ENCODE data around the gene MOB3C.

MOB3C gene

DNA sequence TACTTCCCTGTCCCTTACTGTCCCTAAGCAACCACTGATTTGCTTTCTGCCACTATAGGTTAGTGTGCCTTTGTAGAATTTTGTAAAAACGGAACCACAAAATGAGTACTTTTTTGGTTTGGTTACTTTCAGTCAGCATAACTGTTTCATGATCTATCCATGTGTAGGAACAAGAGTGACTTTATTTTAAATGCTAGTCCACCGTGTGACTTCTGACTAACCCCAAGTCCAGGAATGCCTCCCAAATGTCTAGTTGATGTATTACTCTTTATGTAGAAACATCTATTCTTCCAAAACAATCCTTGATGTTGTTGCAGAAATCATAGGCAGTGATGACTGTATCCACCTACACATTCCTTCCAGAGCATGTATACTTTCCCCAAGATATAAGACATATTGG is 30.2 kb upstream of the MOB3C start:
- Histone ChIP-seq H2AFZ (ENCODE audit: low read length) (no peak overlapping the region), H2BK15ac (ENCODE audit: low read length) (no peak overlapping the region), H2AK5ac (ENCODE audit: low read depth, low read length) (no peak overlapping the region), H3K4me3 (ENCODE audit: low read length in 2 of 2) (no peak overlapping the region), H4K8ac (ENCODE audit: low read depth, low read length) (no peak overlapping the region), H3K4me1 (ENCODE audit: control insufficient read depth in 2 of 2, insufficient read depth in 1 of 2, low read depth in 1 of 2, low read length in 2 of 2) (no peaks in the 10 kb centered on the region), H2BK12ac (ENCODE audit: low read length) (no peak overlapping the region), H3K4ac (ENCODE audit: low read length) (no peak overlapping the region), H3K79me1 (ENCODE audit: low read depth, low read length) (no peaks in the 10 kb centered on the region), H3K9ac (ENCODE audit: low read depth, low read length, poor library complexity) (no peak overlapping the region), H3K4me2 (ENCODE audit: insufficient read depth, low read length, poor library complexity, severe bottlenecking) (no peak overlapping the region), H3K14ac (ENCODE audit: low read length) (no peak overlapping the region), H4K91ac (ENCODE audit: low read depth, low read length, poor library complexity) (no peak overlapping the region), H2BK5ac (ENCODE audit: low read length) (no peak overlapping the region), H3K18ac (ENCODE audit: low read length) (no peak overlapping the region), H3K27me3 (ENCODE audit: control insufficient read depth in 3 of 3, insufficient read depth in 3 of 3, low read depth in 1 of 3, low read length in 3 of 3) (no peaks in the 10 kb centered on the region), H3K9me3 (replicated peaks in 1 of 2; ENCODE audit: control insufficient read depth in 2 of 2, insufficient read depth in 1 of 2, low read depth in 1 of 2, low read length in 2 of 2) (peaks cover 7 to 15% of the 10 kb centered on the region in 2 donors), H3K36me3 (replicated peaks in 1 of 2; ENCODE audit: control insufficient read depth in 2 of 2, insufficient read depth in 2 of 2, low read length in 2 of 2) (peaks cover 12 to 73% of the 10 kb centered on the region in 2 donors), H3K23ac (ENCODE audit: low read depth, low read length, poor library complexity) (no peak overlapping the region), H2BK120ac (ENCODE audit: low read depth, low read length) (no peak overlapping the region), H3K27ac (replicated peaks; ENCODE audit: low read length) (no peak overlapping the region)
- no peak for DNase-seq (ENCODE audit: low spot score)
- WGBS, 2 donors (ENCODE audit: extremely low coverage in 2 of 2, insufficient read length in 2 of 2, insufficient replicate concordance in 1 of 2), result no CpG with 5 or more reads among the region's 2 CpGs

DNA sequence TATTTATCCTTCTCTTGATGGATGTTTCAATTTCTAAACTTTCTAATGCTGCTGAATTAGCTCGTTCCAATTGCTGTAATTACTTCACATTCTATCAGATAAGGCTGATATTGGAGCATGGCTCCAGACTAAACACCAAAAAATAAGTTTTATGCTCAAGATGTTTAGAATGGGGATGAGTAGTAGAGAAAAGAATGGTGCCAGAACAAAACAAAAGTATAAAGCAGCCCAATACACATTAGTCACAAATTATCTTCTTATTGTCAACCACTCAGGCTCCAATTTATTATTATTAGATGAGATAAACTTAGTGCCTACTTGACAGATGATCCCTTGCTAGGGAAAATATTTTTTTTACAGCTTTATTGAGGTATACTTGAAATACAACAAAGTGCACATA is 29.7 kb upstream of the MOB3C start:
- Histone ChIP-seq H4K91ac (ENCODE audit: low read depth, low read length, poor library complexity) (no peak overlapping the region), H3K36me3 (replicated peaks in 1 of 2; ENCODE audit: control insufficient read depth in 2 of 2, insufficient read depth in 2 of 2, low read length in 2 of 2) (peaks cover 12 to 72% of the 10 kb centered on the region in 2 donors), H3K27me3 (ENCODE audit: control insufficient read depth in 3 of 3, insufficient read depth in 3 of 3, low read depth in 1 of 3, low read length in 3 of 3) (no peaks in the 10 kb centered on the region), H2BK120ac (ENCODE audit: low read depth, low read length) (no peak overlapping the region), H2AK5ac (ENCODE audit: low read depth, low read length) (no peak overlapping the region), H3K4me2 (ENCODE audit: insufficient read depth, low read length, poor library complexity, severe bottlenecking) (no peak overlapping the region), H2BK5ac (ENCODE audit: low read length) (no peak overlapping the region), H3K4me1 (ENCODE audit: control insufficient read depth in 2 of 2, insufficient read depth in 1 of 2, low read depth in 1 of 2, low read length in 2 of 2) (no peaks in the 10 kb centered on the region), H2BK12ac (ENCODE audit: low read length) (no peak overlapping the region), H3K23ac (ENCODE audit: low read depth, low read length, poor library complexity) (no peak overlapping the region), H3K9me3 (replicated peaks in 1 of 2; ENCODE audit: control insufficient read depth in 2 of 2, insufficient read depth in 1 of 2, low read depth in 1 of 2, low read length in 2 of 2) (peaks cover 7 to 15% of the 10 kb centered on the region in 2 donors), H4K8ac (ENCODE audit: low read depth, low read length) (no peak overlapping the region), H2AFZ (ENCODE audit: low read length) (no peak overlapping the region), H3K4me3 (ENCODE audit: low read length in 2 of 2) (no peak overlapping the region), H3K18ac (ENCODE audit: low read length) (no peak overlapping the region), H3K14ac (ENCODE audit: low read length) (no peak overlapping the region), H3K9ac (ENCODE audit: low read depth, low read length, poor library complexity) (no peak overlapping the region), H3K27ac (replicated peaks; ENCODE audit: low read length) (no peak overlapping the region), H3K4ac (ENCODE audit: low read length) (no peak overlapping the region), H2BK15ac (ENCODE audit: low read length) (no peak overlapping the region), H3K79me1 (ENCODE audit: low read depth, low read length) (no peaks in the 10 kb centered on the region)
- WGBS, 2 donors (ENCODE audit: extremely low coverage in 2 of 2, insufficient read length in 2 of 2, insufficient replicate concordance in 1 of 2), result no CpG with 5 or more reads among the region's 1 CpG
- no peak for DNase-seq (ENCODE audit: low spot score)

DNA sequence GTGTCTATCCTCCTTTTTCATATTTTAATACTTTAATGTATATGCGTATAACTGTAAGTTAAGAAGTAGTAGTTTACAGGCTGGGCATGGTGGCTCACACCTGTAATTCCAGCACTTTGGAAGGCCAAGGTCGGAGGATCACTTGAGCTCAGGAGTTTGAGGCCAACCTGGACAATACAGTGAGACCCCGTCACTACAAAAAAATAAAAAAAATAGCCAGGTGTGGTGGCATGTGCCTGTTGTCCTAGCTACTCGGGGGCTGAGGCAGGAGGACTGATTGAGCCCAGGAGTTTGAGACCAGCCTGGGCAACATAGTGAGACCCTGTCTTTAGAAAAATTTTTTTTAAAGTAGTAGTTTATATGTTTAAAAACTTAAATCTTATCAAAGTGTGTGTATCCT is 29.2 kb upstream of the MOB3C start:
- no peak overlapping the region for H4K91ac ChIP-seq (ENCODE audit: low read depth, low read length, poor library complexity)
- H2BK5ac ChIP-seq (ENCODE audit: low read length), result no peak overlapping the region
- H3K4me1 ChIP-seq (ENCODE audit: control insufficient read depth in 2 of 2, insufficient read depth in 1 of 2, low read depth in 1 of 2, low read length in 2 of 2), result no peaks in the 10 kb centered on the region
- H2AFZ ChIP-seq (ENCODE audit: low read length), result no peak overlapping the region
- H3K18ac ChIP-seq (ENCODE audit: low read length), result no peak overlapping the region
- H4K8ac ChIP-seq (ENCODE audit: low read depth, low read length), result no peak overlapping the region
- peaks cover 7 to 15% of the 10 kb centered on the region in 2 donors for H3K9me3 ChIP-seq (replicated peaks in 1 of 2; ENCODE audit: control insufficient read depth in 2 of 2, insufficient read depth in 1 of 2, low read depth in 1 of 2, low read length in 2 of 2)
- H3K14ac ChIP-seq (ENCODE audit: low read length), result no peak overlapping the region
- no peak overlapping the region for H3K4me3 ChIP-seq (ENCODE audit: low read length in 2 of 2)
- no peak overlapping the region for H3K27ac ChIP-seq (replicated peaks; ENCODE audit: low read length)
- no peak overlapping the region for H2BK12ac ChIP-seq (ENCODE audit: low read length)
- DNase-seq (ENCODE audit: low spot score), result no peak
- H3K36me3 ChIP-seq (replicated peaks in 1 of 2; ENCODE audit: control insufficient read depth in 2 of 2, insufficient read depth in 2 of 2, low read length in 2 of 2), result peaks cover 12 to 72% of the 10 kb centered on the region in 2 donors
- H2BK120ac ChIP-seq (ENCODE audit: low read depth, low read length), result no peak overlapping the region
- no peaks in the 10 kb centered on the region for H3K79me1 ChIP-seq (ENCODE audit: low read depth, low read length)
- no peak overlapping the region for H3K4ac ChIP-seq (ENCODE audit: low read length)
- no peak overlapping the region for H3K4me2 ChIP-seq (ENCODE audit: insufficient read depth, low read length, poor library complexity, severe bottlenecking)
- no peaks in the 10 kb centered on the region for H3K27me3 ChIP-seq (ENCODE audit: control insufficient read depth in 3 of 3, insufficient read depth in 3 of 3, low read depth in 1 of 3, low read length in 3 of 3)
- H2AK5ac ChIP-seq (ENCODE audit: low read depth, low read length), result no peak overlapping the region
- no peak overlapping the region for H3K9ac ChIP-seq (ENCODE audit: low read depth, low read length, poor library complexity)
- no peak overlapping the region for H3K23ac ChIP-seq (ENCODE audit: low read depth, low read length, poor library complexity)
- H2BK15ac ChIP-seq (ENCODE audit: low read length), result no peak overlapping the region
- WGBS, 2 donors (ENCODE audit: extremely low coverage in 2 of 2, insufficient read length in 2 of 2, insufficient replicate concordance in 1 of 2), result no CpG with 5 or more reads among the region's 4 CpGs

DNA sequence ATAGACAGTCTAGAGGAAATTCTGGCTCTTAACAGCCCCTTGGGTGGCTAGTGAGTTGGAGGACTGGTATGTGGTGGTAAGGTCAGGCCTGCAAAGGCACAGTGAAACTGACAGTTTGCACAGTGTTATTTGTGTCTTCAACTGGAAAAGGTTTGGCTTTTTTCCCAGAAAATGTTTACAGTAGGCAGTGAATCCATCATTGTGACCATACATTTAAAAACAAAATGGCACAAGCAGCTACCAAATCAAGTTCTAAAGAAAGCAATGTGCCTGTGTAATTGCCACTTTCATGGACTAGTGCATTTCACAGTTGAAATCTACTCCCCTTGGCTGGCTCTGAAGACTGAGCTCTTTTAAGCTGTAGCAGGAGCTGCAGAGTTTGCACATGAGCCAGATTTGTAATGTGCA is 26.8 kb upstream of the MOB3C start:
- Histone ChIP-seq H2AFZ (ENCODE audit: low read length) (no peak overlapping the region), H2AK5ac (ENCODE audit: low read depth, low read length) (no peak overlapping the region), H3K9me3 (replicated peaks in 1 of 2; ENCODE audit: control insufficient read depth in 2 of 2, insufficient read depth in 1 of 2, low read depth in 1 of 2, low read length in 2 of 2) (no peaks in the 10 kb centered on the region), H3K36me3 (replicated peaks in 1 of 2; ENCODE audit: control insufficient read depth in 2 of 2, insufficient read depth in 2 of 2, low read length in 2 of 2) (peaks cover 6 to 57% of the 10 kb centered on the region in 2 donors), H3K18ac (ENCODE audit: low read length) (no peak overlapping the region), H3K27me3 (ENCODE audit: control insufficient read depth in 3 of 3, insufficient read depth in 3 of 3, low read depth in 1 of 3, low read length in 3 of 3) (no peaks in the 10 kb centered on the region), H2BK120ac (ENCODE audit: low read depth, low read length) (no peak overlapping the region), H3K79me1 (ENCODE audit: low read depth, low read length) (no peaks in the 10 kb centered on the region), H4K8ac (ENCODE audit: low read depth, low read length) (no peak overlapping the region), H3K4me3 (ENCODE audit: low read length in 2 of 2) (no peak overlapping the region), H2BK12ac (ENCODE audit: low read length) (no peak overlapping the region), H3K4me1 (ENCODE audit: control insufficient read depth in 2 of 2, insufficient read depth in 1 of 2, low read depth in 1 of 2, low read length in 2 of 2) (no peaks in the 10 kb centered on the region), H2BK5ac (ENCODE audit: low read length) (no peak overlapping the region), H3K14ac (ENCODE audit: low read length) (no peak overlapping the region), H4K91ac (ENCODE audit: low read depth, low read length, poor library complexity) (no peak overlapping the region), H3K9ac (ENCODE audit: low read depth, low read length, poor library complexity) (no peak overlapping the region), H3K4me2 (ENCODE audit: insufficient read depth, low read length, poor library complexity, severe bottlenecking) (no peak overlapping the region), H2BK15ac (ENCODE audit: low read length) (no peak overlapping the region), H3K23ac (ENCODE audit: low read depth, low read length, poor library complexity) (no peak overlapping the region), H3K27ac (replicated peaks; ENCODE audit: low read length) (no peak overlapping the region), H3K4ac (ENCODE audit: low read length) (no peak overlapping the region)
- DNase-seq (ENCODE audit: low spot score), result no peak
